RWPE2 (cell line): ENCODE results near the gene RHBDL1.
A peak's percentile ranks its signal among the peaks of the same experiment; 100 is the strongest.

Experiments used
- ATAC-seq: fragments of 200-7000 bp; cut with Tn5 transposase; 3 replicates; pipeline ENCODE4 v1.9.1; 2021; ENCODE audit warnings: low read depth
- DNase-seq: peaks from one replicate; pipeline ENCODE4 v3.0.0-alpha.2; 2020; ENCODE audit warnings: low spot score
- H3K27ac ChIP-seq: fragments of 450-650 bp; 2 replicates; pipeline ENCODE4 v1.5.1; 2017; ENCODE audit warnings: mild to moderate bottlenecking; ENCODE audit not compliant: poor library complexity, severe bottlenecking
- H3K27me3 ChIP-seq: fragments of 250-450 bp; sonication (Bioruptor Pico); 2 replicates; pipeline ENCODE4 v1.5.1; 2021; ENCODE audit warnings: mild to moderate bottlenecking, moderate library complexity; ENCODE audit not compliant: insufficient read depth, poor library complexity, severe bottlenecking
- H3K36me3 ChIP-seq: fragments of 250-450 bp; sonication (Bioruptor Pico); 2 replicates; pipeline ENCODE4 v1.5.1; 2020; ENCODE audit warnings: low read depth, mild to moderate bottlenecking, moderate library complexity
- H3K4me1 ChIP-seq: fragments of 250-450 bp; sonication (Bioruptor Pico); 2 replicates; pipeline ENCODE4 v1.5.1; 2021; ENCODE audit warnings: mild to moderate bottlenecking, moderate library complexity; ENCODE audit not compliant: insufficient read depth, poor library complexity, severe bottlenecking
- H3K4me3 ChIP-seq: fragments of 250-450 bp; sonication (Bioruptor Pico); 2 replicates; pipeline ENCODE4 v1.5.1; 2021; ENCODE audit warnings: mild to moderate bottlenecking, moderate library complexity; ENCODE audit not compliant: severe bottlenecking
- H3K9me3 ChIP-seq: fragments of 250-450 bp; sonication (Bioruptor Pico); 2 replicates; pipeline ENCODE4 v1.5.1; 2021; ENCODE audit warnings: mild to moderate bottlenecking, moderate library complexity; ENCODE audit not compliant: severe bottlenecking
- CTCF ChIP-seq: fragments of 450-650 bp; IDR thresholded peaks from one replicate; pipeline ENCODE4 v1.5.1; 2017; ENCODE audit warnings: mild to moderate bottlenecking, moderate library complexity; ENCODE audit not compliant: poor library complexity, severe bottlenecking

RHBDL1 gene

DNA sequence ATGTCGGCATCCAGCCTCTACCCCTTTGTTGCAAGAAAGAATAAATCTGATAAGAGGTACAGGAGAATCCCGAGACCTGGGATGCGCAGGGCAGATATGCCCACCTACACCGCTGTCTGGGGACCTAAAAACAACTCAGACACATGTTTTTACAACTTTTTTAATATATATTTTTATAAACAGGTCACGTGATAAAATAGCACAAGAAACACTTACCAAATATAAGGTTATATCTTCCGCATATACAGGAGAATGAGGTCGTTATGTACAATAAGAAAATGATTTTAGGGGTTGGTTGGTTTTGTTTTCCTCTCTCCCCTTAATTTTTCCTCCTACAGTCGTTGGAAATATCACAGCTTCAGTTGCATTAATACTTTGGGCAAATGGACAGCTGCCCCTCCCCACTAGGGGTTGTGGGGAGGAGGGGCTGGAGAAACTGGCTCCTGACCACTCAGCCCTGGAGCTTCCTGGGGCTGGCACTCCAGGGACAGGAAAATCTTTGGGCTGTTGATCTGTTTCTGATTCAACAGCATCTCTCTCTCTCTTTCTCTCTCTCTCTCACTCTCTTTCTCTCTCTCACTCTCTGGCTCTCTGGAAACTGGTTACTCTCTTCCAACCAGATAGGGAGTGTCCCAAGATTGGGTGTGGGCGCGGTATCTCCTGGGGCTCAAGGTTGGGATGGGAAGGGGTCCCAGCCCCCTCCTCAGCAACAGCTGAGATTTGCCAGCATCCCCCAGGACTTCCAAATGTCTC is 17.1 kb downstream of the RHBDL1 start:
- no peak for TF ChIP-seq CTCF
- H3K4me1 ChIP-seq, result peaks cover 5% of the 10 kb centered on the region
- no peak overlapping the region for H3K4me3 ChIP-seq
- no peaks in the 10 kb centered on the region for H3K36me3 ChIP-seq
- no peaks in the 10 kb centered on the region for H3K27me3 ChIP-seq
- DNase-seq (no peak), ATAC-seq (no peak)
- no peaks in the 10 kb centered on the region for H3K9me3 ChIP-seq
- H3K27ac ChIP-seq, result no peak overlapping the region

DNA sequence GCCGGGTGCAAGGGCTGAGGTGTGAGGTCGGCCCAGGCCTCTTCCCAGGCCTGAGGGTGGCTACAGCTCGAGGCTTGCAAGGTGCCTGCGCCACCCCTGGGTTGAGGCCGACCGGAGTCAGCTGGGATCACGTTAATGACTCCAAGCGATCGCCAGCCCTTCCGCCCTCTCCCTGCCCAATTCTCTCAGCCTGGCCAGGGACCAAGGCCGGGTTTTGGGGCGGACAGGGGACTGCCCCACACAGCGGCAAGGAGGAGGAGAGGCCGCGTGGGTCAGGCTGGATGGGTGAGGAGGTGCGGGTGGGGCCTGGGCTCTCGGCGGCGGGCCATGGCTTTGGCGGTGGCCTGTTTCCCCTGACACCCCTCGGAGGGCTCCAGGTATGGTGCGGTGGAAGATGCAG is 17.9 kb downstream of the RHBDL1 start:
- DNase-seq (no peak), ATAC-seq (no peak)
- TF ChIP-seq CTCF, result no peak
- H3K9me3 ChIP-seq, result no peaks in the 10 kb centered on the region
- no peaks in the 10 kb centered on the region for H3K27me3 ChIP-seq
- H3K4me1 ChIP-seq, result peaks cover 5% of the 10 kb centered on the region
- no peaks in the 10 kb centered on the region for H3K36me3 ChIP-seq
- no peak overlapping the region for H3K4me3 ChIP-seq
- H3K27ac ChIP-seq, result no peak overlapping the region

DNA sequence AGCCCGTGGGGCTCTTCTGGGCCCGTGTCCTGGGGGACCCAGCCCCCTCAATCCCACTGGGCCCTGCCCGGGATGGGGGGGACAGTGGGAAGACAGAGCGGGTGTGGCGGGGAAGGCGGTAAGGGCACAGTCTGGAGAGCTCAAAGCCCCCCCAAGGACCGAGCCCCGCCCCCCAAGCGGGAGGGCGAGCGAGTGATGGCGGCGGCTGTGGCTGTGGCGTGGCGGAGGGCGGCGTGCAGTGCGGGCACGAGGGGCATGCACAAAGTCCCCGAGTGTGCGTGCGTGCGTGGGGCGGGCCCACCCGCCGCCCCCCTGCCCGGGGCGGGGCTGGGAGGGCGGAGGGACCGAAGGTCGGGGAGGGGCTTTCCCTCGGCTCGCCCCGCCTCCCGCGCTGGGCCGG is 18.3 kb downstream of the RHBDL1 start:
- no peaks in the 10 kb centered on the region for H3K36me3 ChIP-seq
- DNase-seq, result no peak
- no peaks in the 10 kb centered on the region for H3K9me3 ChIP-seq
- H3K27me3 ChIP-seq, result no peaks in the 10 kb centered on the region
- H3K4me1 ChIP-seq, result peaks cover 5% of the 10 kb centered on the region
- no peak for TF ChIP-seq CTCF
- ATAC-seq, result no peak
- H3K27ac ChIP-seq, result no peak overlapping the region
- no peak overlapping the region for H3K4me3 ChIP-seq

DNA sequence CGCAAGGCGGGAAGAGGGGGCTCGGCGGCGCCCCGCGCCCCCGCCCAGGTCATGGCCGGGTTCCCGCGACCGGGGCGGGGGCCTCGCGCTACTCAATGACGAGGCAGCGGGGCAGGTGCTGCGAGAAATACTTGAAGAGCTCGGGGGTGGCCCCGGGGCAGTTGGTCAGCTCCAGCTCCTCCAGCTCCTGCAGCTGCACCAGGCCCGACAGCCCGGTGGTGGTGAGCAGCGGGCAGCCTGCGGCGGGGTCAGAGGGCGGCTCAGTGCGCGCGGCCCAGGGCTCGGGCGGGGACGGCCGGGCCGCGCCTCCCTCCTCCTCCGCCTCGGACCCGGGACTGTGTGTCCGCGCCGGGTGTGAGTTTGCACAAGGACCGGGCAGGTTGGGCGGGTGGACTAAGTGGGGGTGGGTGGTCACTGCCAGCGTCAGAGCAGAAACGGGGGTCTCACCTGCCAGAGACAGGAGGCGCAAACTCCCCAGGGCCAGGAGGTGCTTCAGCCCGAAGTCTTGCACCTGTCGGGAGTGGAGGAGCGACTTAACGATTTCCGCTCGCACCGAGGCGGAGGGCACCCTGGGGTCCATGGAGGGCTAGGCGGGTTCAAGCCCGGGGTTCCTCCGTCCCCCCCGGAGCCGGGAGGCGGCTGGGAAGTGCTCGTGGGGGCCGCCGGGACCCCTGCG is 18.9 kb downstream of the RHBDL1 start:
- TF ChIP-seq CTCF, result no peak
- ATAC-seq (no peak), DNase-seq (no peak)
- Histone ChIP-seq H3K4me3 (peak overlapping the region; percentile 37), H3K27me3 (no peaks in the 10 kb centered on the region), H3K9me3 (no peaks in the 10 kb centered on the region), H3K4me1 (peaks cover 3% of the 10 kb centered on the region), H3K27ac (peak overlapping the region; percentile 48), H3K36me3 (no peaks in the 10 kb centered on the region)

DNA sequence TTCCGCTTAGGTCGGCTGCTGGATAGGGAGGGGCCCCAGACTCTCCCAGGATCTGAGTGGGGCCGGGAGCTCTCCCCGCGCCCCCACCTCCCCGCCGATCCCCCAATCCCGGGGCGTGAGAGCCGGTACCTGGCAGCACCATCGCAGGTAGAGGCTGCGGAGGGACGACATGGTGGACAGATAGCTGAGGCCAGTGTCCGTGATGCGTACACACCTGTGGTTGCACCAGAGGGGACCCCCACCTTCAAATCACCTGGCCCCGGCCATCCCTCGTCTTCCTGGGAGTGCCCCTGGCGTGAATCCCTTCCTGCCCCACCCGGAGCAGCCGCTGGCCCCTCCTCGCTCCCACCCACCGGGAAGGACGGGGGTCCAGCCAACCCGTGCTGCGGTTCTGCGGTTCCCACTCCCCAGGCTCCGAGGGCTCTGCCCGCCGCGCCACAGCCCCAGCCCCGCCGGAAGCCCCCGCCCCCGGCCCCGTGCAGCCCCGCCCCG is 19.4 kb downstream of the RHBDL1 start:
- DNase-seq (no peak), ATAC-seq (no peak)
- H3K4me3 ChIP-seq, result peak overlapping the region; percentile 37
- no peaks in the 10 kb centered on the region for H3K27me3 ChIP-seq
- H3K4me1 ChIP-seq, result no peaks in the 10 kb centered on the region
- no peak for TF ChIP-seq CTCF
- no peaks in the 10 kb centered on the region for H3K36me3 ChIP-seq
- no peaks in the 10 kb centered on the region for H3K9me3 ChIP-seq
- H3K27ac ChIP-seq, result peak overlapping the region; percentile 48
